Body of pancreas (tissue), 4 donors: ENCODE results near the gene LORICRIN. TPM values are rescaled to one million over a fixed set of nuclear protein-coding genes. Genes with fewer than 3 reads are reported as not detected.

Experiments used
- ATAC-seq: fragments of 150-250 bp; one replicate; pipeline ENCODE4 v1.9.1; 2016
- DNase-seq, 4 donors: peaks; one replicate each; pipeline ENCODE4 v3.0.0-alpha.2; 2019
- H3K27ac ChIP-seq, 4 donors: fragments of 200-600 bp; sonication (generic); 1 replicate in 3 of 4; 2 replicates in 1 of 4; pipeline versions ENCODE4 v1.5.1 to v1.6.1; 2016 to 2019; ENCODE audit warnings: mild to moderate bottlenecking in 1 of 4, mixed read lengths in 1 of 4, moderate library complexity in 1 of 4
- H3K27me3 ChIP-seq, 2 donors: fragments of 200-600 bp; sonication (generic); one replicate each; pipeline ENCODE4 v1.6.0; 2016; ENCODE audit warnings: mild to moderate bottlenecking in 1 of 2
- H3K36me3 ChIP-seq, 2 donors: fragments of 200-600 bp; sonication (generic); replicated peaks in 1 of 2; 2 replicates each; pipeline ENCODE4 v1.5.1; 2016; ENCODE audit warnings: low read depth in 2 of 2; ENCODE audit not compliant: insufficient read depth in 1 of 2
- H3K4me1 ChIP-seq: fragments of 200-600 bp; sonication (generic); one replicate; pipeline ENCODE4 v1.6.0; 2016
- H3K4me3 ChIP-seq, 2 donors: fragments of 200-600 bp; sonication (generic); 1 replicate in 1 of 2; 2 replicates in 1 of 2; pipeline ENCODE4 v1.5.1; 2016 to 2019
- H3K9me3 ChIP-seq, 3 donors: fragments of 200-600 bp; sonication (generic); 1 replicate in 2 of 3; 2 replicates in 1 of 3; pipeline ENCODE4 v1.5.1; 2016
- CTCF ChIP-seq, 7 experiments: fragments of 450-650 bp in 4 of 7; fragments of 200-600 bp in 3 of 7; sonication (generic) in 3 of 7; IDR thresholded peaks; one replicate each; pipeline ENCODE4 v1.5.1; 2016 to 2019; ENCODE audit warnings: antibody characterized with exemption in 7 of 7
- POLR2A ChIP-seq, 3 donors: fragments of 450-650 bp; IDR thresholded peaks; one replicate each; pipeline ENCODE4 v1.6.1; 2016; ENCODE audit warnings: antibody characterized with exemption in 3 of 3, mild to moderate bottlenecking in 2 of 3
- WGBS, 2 donors: methylation state at CpG; one replicate each; pipeline ENCODE4 v1.1.5; 2017; 5-methylcytosine and 5-hydroxymethylcytosine counted together
- intact Hi-C: fragments of 100-400 bp; cut with DNase I; formaldehyde crosslinking; loops from one replicate; pipeline ENCODE4 v1.15.1; 2023
- total RNA-seq, 2 donors: library from RNA; depleted of rRNA; stranded (reverse); fragments of >200 nt; gene quantifications; one replicate each; pipeline ENCODE4 v1.1.0, GENCODE V29; 2016

Gene LORICRIN
- total RNA-seq, 2 donors from 2014 or later = not detected

- TF ChIP-seq CTCF (IDR thresholded peaks at IDR 0.05) (no peak), POLR2A (IDR thresholded peaks at IDR 0.05) (no peak)
- DNase-seq (no peak), ATAC-seq (no peak)
- intact Hi-C loops = no loop called here
- no peaks in the 10 kb centered on the region for H3K9me3 ChIP-seq
- no peaks in the 10 kb centered on the region for H3K36me3 ChIP-seq
- H3K27me3 ChIP-seq = no peaks in the 10 kb centered on the region
- no peak overlapping the region for H3K4me3 ChIP-seq
- H3K27ac ChIP-seq = no peak overlapping the region
- WGBS, 2 donors = 78 to 91% methylated on average over 1 of the region's 1 CpG
- H3K4me1 ChIP-seq = no peaks in the 10 kb centered on the region
These were observed 26.0 kb upstream of the LORICRIN start for GRCh38 chr1:153233448-153233847.

GRCh38 chr1:153238527-153238926, 21.0 kb upstream of the LORICRIN start:
- intact Hi-C loops = no loop called here
- WGBS, 2 donors = 58 to 73% methylated on average over 2 of the region's 2 CpGs
- ATAC-seq = no peak

GRCh38 chr1:153242160-153242559, 17.3 kb upstream of the LORICRIN start:
- DNase-seq (no peak), ATAC-seq (no peak)
- no peaks in the 10 kb centered on the region for H3K27me3 ChIP-seq
- no peak overlapping the region for H3K4me3 ChIP-seq
- WGBS, 2 donors = 69 to 81% methylated on average over 1 of the region's 1 CpG
- no peak overlapping the region for H3K27ac ChIP-seq
- H3K9me3 ChIP-seq = no peaks in the 10 kb centered on the region
- no peaks in the 10 kb centered on the region for H3K36me3 ChIP-seq
- intact Hi-C loops = no loop called here
- TF ChIP-seq CTCF (IDR thresholded peaks at IDR 0.05) (no peak), POLR2A (IDR thresholded peaks at IDR 0.05) (no peak)
- H3K4me1 ChIP-seq = no peaks in the 10 kb centered on the region

More at GRCh38 chr1:153238527-153238926, 21.0 kb upstream of the LORICRIN start:
- no peak overlapping the region for H3K4me3 ChIP-seq
- no peak for DNase-seq
- H3K27me3 ChIP-seq = no peaks in the 10 kb centered on the region
- no peaks in the 10 kb centered on the region for H3K4me1 ChIP-seq
- no peaks in the 10 kb centered on the region for H3K36me3 ChIP-seq
- TF ChIP-seq CTCF (IDR thresholded peaks at IDR 0.05) (peak in 1 of 7 experiments; percentile 6), POLR2A (IDR thresholded peaks at IDR 0.05) (no peak)
- H3K27ac ChIP-seq = no peak overlapping the region
- no peaks in the 10 kb centered on the region for H3K9me3 ChIP-seq

- Histone ChIP-seq H3K36me3 (no peaks in the 10 kb centered on the region), H3K27me3 (no peaks in the 10 kb centered on the region), H3K9me3 (no peaks in the 10 kb centered on the region), H3K4me1 (no peaks in the 10 kb centered on the region), H3K4me3 (no peak overlapping the region), H3K27ac (no peak overlapping the region)
- ATAC-seq = no peak
- 75% methylated on average over 4 of the region's 4 CpGs for WGBS, 2 donors
- DNase-seq = no peak
- no peak for TF ChIP-seq POLR2A (IDR thresholded peaks at IDR 0.05)
- intact Hi-C loops = no loop called here
These were observed 14.0 kb upstream of the LORICRIN start for GRCh38 chr1:153245466-153245865.

GRCh38 chr1:153246018-153246417, 13.5 kb upstream of the LORICRIN start:
- intact Hi-C loops = no loop called here
- Histone ChIP-seq H3K27me3 (no peaks in the 10 kb centered on the region), H3K9me3 (no peaks in the 10 kb centered on the region), H3K27ac (no peak overlapping the region), H3K4me3 (no peak overlapping the region), H3K36me3 (no peaks in the 10 kb centered on the region), H3K4me1 (no peaks in the 10 kb centered on the region)
- TF ChIP-seq POLR2A (IDR thresholded peaks at IDR 0.05) (no peak), CTCF (IDR thresholded peaks at IDR 0.05) (no peak)
- 50 to 74% methylated on average over 1 of the region's 1 CpG for WGBS, 2 donors
- ATAC-seq (no peak), DNase-seq (no peak)
